Erythroblast (primary cell): ENCODE data around the gene PYGB.

Experiments
- DNase-seq, 2 experiments: peaks; one replicate each; lab custom pipeline; 2025; lab: John Stamatoyannopoulos, UW
- GATA1 ChIP-seq: IDR thresholded peaks from 2 replicates; pipeline ENCODE4 v1.6.1; 2011; ENCODE audit warnings: low read depth, mild to moderate bottlenecking, control low read depth, low read length, moderate library complexity
- POLR2A ChIP-seq: IDR thresholded peaks from 2 replicates; pipeline ENCODE4 v1.6.1; 2011; ENCODE audit warnings: mild to moderate bottlenecking, low read length

The PYGB gene

GRCh38 chr20:25294459-25295385 lies 46.8 kb downstream of the PYGB start:
- DNase-seq, result peak; percentile 68 to 69
- no peak for TF ChIP-seq POLR2A
- no peak for TF ChIP-seq GATA1

DNA sequence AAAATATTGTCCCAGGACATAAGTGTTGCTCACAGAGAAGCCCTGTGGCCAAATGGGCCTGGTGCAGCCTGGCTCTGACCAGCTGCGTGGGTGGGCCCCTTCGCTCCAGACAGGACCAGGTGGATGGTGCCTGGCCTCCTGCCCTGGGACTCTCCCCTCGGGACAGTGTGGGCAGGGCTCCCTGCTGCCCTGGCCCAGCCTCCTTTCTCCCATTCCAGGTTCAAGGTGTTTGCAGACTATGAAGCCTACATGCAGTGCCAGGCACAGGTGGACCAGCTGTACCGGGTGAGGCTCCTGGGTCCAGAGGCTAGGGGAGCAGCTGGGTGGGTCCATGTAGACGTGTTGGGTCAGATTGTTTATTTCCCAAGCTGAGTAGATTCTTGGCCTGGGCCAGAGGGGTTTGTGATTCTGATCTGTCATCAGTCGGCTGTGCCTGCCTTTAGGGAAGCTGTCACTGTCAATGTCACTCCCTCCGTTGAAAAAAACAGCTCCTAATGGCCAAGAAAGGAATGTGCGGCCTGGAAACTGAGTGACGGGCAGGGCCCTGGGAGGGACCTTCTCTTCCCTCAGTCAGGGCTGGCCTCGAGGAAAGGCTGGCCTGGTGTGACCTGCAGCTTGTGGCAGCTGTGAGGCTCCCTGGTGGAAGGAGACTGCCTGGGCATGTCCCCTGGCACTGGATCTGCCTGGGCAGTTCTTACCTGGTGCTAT lies 47.7 kb downstream of the PYGB start:
- no peak for DNase-seq
- TF ChIP-seq GATA1 (no peak), POLR2A (no peak)

DNA sequence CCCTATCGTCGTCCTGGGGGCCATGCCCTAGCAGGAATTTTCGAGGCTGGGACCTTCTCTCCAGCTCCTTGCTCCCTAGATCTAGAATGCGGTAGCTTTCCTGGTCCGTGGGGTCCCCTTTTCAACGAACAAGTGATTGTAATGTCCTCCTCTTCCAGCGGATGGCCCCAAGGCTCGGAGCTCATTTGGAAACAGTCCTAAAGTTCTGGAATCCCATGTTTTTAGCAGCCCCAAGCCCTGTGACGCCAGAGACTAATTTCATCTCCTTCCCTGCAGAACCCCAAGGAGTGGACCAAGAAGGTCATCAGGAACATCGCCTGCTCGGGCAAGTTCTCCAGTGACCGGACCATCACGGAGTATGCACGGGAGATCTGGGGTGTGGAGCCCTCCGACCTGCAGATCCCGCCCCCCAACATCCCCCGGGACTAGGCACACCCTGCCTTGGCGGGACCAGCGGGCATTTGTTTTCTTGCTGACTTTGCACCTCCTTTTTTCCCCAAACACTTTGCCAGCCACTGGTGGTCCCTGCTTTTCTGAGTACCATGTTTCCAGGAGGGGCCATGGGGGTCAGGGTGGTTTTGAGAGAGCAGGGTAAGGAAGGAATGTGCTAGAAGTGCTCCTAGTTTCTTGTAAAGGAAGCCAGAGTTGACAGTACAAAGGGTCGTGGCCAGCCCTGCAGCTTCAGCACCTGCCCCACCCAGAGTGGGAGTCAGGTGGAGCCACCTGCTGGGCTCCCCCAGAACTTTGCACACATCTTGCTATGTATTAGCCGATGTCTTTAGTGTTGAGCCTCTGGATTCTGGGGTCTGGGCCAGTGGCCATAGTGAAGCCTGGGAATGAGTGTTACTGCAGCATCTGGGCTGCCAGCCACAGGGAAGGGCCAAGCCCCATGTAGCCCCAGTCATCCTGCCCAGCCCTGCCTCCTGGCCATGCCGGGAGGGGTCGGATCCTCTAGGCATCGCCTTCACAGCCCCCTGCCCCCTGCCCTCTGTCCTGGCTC lies 48.5 kb downstream of the PYGB start:
- DNase-seq, result peak; percentile 14 to 46
- no peak for TF ChIP-seq GATA1
- TF ChIP-seq POLR2A, result no peak

GRCh38 chr20:25297141-25297905 lies 49.4 kb downstream of the PYGB start:
- no peak for DNase-seq
- no peak for TF ChIP-seq GATA1
- TF ChIP-seq POLR2A, result no peak

DNA sequence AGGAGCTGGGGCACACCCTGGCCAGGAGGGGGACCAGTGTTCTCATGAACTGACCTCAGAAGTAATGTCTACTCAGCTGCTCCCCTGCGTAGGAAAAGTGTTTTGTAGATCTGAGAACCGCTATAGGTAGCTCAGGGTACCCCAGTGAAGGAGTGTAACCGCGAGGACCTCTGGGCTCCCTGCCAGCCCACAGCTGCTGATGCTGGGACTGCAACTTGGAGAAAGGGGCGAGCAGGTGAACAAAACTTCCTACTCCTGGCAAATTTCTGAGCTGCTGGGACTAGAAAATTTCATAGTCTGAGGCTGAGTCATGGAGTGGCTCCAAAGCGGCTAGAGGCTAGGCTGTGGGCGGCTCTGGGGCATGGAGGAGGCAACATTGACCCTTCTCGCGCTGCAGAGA lies 51.9 kb downstream of the PYGB start:
- no peak for TF ChIP-seq POLR2A
- TF ChIP-seq GATA1, result no peak
- DNase-seq, result no peak

GRCh38 chr20:25300496-25301170 lies 52.7 kb downstream of the PYGB start:
- TF ChIP-seq GATA1 (no peak), POLR2A (no peak)
- DNase-seq, result no peak

DNA sequence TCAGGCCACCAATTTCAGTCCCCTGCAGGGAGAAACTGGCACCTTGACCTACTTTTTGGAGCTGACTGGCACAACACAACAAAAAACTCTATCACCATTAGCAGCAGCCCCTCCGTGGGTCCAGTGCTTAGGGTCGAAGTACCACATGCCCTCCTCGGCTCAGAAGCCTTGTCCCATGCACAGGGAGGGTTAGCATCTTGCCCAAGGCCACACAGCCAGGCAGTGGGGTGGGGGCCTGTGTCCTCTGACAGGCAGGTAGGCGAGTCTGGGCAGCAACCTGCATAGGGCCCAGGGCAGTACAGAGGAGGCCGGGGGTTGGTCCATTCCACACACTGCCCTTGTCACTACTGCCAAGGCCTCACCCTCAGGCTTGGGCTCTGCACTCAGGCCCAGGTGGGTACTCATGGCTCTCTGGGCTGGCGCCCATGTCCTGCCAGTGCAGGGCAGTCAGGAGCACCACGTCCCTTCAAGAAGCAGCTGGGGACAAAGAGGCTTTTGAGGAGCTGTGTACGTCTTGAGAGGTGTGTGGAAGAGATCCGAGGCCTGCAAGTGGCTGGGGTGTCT lies 53.6 kb downstream of the PYGB start:
- no peak for TF ChIP-seq POLR2A
- no peak for TF ChIP-seq GATA1
- DNase-seq, result no peak

DNA sequence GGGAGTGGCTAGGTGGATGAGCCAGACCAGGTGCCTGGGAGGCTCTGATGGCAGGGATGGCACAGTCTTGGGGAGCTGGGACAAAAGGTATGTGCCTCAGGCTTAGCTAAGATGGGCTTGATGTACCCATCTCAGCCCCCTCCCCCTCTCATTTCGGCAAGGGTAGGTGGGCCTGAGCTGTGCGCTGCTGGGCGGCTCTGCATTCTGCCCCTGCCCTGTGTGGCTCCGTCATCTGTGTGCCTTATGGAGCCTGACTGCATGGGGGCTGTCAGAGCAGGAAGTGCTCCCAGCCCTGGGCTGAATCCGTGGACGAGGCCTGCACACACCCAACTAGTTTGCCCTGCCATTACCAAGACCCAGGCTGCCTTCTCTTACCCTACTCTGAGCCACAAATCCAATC lies 54.7 kb downstream of the PYGB start:
- DNase-seq, result no peak
- TF ChIP-seq GATA1 (no peak), POLR2A (no peak)

DNA sequence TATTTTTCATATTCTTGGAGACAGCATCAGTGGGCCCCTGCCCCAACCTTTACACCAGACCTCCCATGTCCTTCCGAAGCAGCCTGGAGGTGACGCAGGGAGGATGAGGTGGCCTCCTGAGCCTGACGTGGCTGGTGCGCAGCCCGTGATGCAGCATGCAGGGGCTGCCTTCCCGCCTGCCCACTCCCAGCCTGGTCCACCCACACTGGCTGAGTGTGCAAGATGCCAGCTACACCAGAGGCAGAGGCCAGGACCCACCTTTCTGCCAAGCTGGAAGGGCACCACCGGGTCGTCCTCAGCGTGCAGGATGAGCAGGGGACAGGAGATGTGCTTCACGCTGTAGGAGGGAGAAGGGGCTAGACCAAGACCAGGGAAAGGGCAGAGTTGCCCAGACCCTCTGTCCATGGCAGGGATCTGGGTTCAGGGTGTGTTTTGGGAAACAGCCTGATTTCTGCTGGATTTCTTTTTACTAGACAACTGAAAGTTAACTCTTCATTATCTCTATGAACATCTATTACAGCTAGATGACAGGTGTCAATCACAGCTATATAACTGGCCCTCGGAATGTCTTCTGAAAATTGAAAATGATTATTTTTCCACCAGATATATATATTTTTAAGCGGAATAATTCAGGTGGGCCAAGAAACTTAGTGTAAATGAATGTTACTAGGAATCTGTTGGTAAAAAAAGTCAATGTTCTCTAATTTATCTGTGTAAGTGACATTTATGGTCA lies 55.6 kb downstream of the PYGB start:
- TF ChIP-seq GATA1 (no peak), POLR2A (no peak)
- no peak for DNase-seq

DNA sequence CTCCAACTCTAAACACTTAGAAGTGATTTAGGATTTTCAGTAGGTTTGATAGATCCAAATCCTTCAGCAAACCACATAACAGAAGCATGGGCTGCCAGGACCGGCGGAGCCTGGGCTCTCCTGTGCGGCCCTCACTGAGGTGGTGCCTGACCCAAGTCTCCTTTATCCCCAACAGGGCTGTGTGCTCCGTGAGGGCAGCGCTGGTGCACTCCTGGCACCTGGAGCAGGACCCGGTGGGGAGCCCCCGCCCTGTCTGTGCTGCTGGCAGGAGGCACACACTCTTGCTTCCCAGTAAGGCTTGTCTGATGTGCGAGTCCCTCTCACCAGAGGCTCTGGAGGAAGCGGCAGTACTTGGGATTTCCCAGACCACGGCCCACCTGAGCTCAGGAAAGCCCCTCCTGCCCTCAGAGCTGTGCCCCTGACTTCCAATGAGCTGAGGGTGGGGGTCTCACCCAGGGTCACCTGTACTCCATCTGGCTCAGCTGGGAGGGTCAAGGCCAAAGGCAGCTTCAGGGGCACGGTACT lies 56.2 kb downstream of the PYGB start:
- no peak for DNase-seq
- TF ChIP-seq GATA1, result no peak
- no peak for TF ChIP-seq POLR2A

DNA sequence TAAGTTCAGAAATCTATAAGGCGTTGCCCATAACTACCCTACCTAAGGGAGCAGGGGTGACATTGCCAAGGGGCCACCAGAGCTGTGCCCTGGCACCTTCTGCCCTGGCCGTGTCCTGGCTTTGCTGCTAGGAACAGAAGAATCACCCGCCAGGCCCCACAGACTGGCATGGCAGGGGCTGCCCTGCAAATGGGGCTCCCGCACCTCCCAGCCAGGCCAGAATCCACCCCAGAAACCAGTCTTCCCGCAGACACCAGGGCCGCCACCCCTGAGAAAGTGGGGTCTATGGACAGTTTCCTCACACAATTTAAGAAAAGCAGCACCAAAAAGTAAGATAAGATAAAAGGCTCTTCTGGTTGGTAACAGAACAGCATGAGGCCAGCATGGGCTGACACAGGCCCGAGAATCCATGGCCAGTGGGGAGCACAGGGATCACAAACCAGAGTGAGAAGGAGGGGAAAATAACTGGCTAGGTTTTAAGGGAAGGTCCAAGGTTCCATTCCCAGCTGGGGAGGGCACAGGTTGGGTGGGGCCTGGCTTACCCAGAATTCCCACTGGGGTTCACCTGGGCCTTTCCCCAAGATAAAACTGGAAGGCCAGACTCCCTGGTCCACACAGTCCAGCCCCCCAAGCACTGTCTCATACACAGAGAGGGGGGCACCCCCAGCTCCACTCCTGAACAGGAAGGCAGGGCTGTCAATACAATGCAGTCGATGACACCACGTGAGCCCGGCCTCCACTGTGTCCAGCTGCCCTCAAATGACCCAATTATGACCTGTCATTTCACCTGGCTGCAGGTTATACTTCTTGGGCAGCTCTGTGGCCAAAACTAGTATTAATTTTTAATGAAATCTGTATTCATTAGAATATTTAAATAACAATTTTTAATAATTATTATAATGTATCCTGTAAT lies 59.4 kb downstream of the PYGB start:
- DNase-seq, result no peak
- TF ChIP-seq GATA1 (no peak), POLR2A (no peak)
